ENCODE measurements around the gene PITPNM3.

DNA sequence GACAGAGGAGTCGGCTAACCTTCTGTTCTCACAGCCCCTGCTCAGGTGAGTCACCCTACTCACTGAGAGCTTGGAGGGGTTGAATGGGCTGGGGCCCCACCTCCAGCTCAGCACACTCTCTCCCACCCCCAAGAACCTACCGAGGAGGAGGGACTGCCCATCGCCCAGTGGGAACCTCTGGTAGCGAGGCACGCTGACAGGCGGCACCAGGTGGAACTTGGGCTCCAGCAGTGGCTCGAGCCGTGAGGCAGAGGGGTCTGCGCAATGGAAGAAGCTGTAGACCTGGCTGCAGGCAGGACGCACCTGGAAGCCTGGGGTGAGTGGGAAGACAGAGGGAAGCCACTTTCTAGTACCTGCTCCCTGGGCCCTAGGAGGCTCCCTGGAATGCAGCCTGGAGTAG lies 83.8 kb downstream of the PITPNM3 start:
- TF ChIP-seq POLR2AphosphoS5 (IDR thresholded peaks at IDR 0.05; ENCODE audit: low read depth, low read length) (no peak), POLR2A (IDR thresholded peaks at IDR 0.05; ENCODE audit: low read depth, low read length) (no peak), TAF1 (IDR thresholded peaks at IDR 0.05; ENCODE audit: low read depth, low read length) (no peak)
